ENCODE data around the gene NUDT21. TPM values are rescaled to one million over a fixed set of nuclear protein-coding genes. Genes with fewer than 3 reads are reported as not detected.

Gene NUDT21
- total and polyA plus RNA-seq, 3 donors from 2014 or later = 67.7 to 224 (median 75.3) TPM

- no peaks in the 10 kb centered on the region for H3K9me3 ChIP-seq
- no peaks in the 10 kb centered on the region for H3K36me3 ChIP-seq (ENCODE audit: low read depth, missing control alignments)
- H3K4me3 ChIP-seq = no peak overlapping the region
- no peak overlapping the region for H3K27ac ChIP-seq
- H3K27me3 ChIP-seq = no peaks in the 10 kb centered on the region
- 37 to 51% methylated on average over 5 of the region's 5 CpGs for WGBS, 2 donors
- intact Hi-C loops (cut with DNase I; ENCODE audit: low total_unique reads) = no loop called here
- no peaks in the 10 kb centered on the region for H3K4me1 ChIP-seq
- no peak for DNase-seq
- TF ChIP-seq CTCF (IDR thresholded peaks at IDR 0.05) (no peak), POLR2A (IDR thresholded peaks at IDR 0.05) (no peak)
These were observed 36.8 kb downstream of the NUDT21 start for GRCh38 chr16:56414366-56414765.

- Histone ChIP-seq H3K4me3 (no peak overlapping the region), H3K27me3 (no peaks in the 10 kb centered on the region), H3K36me3 (ENCODE audit: low read depth, missing control alignments) (no peaks in the 10 kb centered on the region), H3K4me1 (no peaks in the 10 kb centered on the region), H3K27ac (no peak overlapping the region), H3K9me3 (no peaks in the 10 kb centered on the region)
- TF ChIP-seq POLR2A (IDR thresholded peaks at IDR 0.05) (no peak), CTCF (IDR thresholded peaks at IDR 0.05) (no peak)
- DNase-seq = no peak
- intact Hi-C loops (cut with DNase I; ENCODE audit: low total_unique reads) = no loop called here
- whole genome bisulfite sequencing, 2 donors = 77 to 87% methylated on average over 5 of the region's 5 CpGs
These were observed 37.8 kb downstream of the NUDT21 start for GRCh38 chr16:56413381-56413780.

- Histone ChIP-seq H3K4me1 (no peaks in the 10 kb centered on the region), H3K9me3 (no peaks in the 10 kb centered on the region), H3K27ac (no peak overlapping the region), H3K27me3 (no peaks in the 10 kb centered on the region), H3K4me3 (no peak overlapping the region), H3K36me3 (ENCODE audit: low read depth, missing control alignments) (no peaks in the 10 kb centered on the region)
- TF ChIP-seq CTCF (IDR thresholded peaks at IDR 0.05) (no peak), POLR2A (IDR thresholded peaks at IDR 0.05) (no peak)
- 68 to 75% methylated on average over 2 of the region's 2 CpGs for WGBS, 2 donors
- intact Hi-C loops (cut with DNase I; ENCODE audit: low total_unique reads) = no loop called here
- DNase-seq = no peak
These were observed 39.5 kb downstream of the NUDT21 start for GRCh38 chr16:56411624-56412023.

- 74 to 83% methylated on average over 5 of the region's 5 CpGs for WGBS, 2 donors
- Histone ChIP-seq H3K27me3 (no peaks in the 10 kb centered on the region), H3K4me3 (no peak overlapping the region), H3K4me1 (no peaks in the 10 kb centered on the region), H3K9me3 (no peaks in the 10 kb centered on the region), H3K36me3 (ENCODE audit: low read depth, missing control alignments) (no peaks in the 10 kb centered on the region), H3K27ac (no peak overlapping the region)
- intact Hi-C loops (cut with DNase I; ENCODE audit: low total_unique reads) = no loop called here
- DNase-seq = no peak
- TF ChIP-seq CTCF (IDR thresholded peaks at IDR 0.05) (no peak), POLR2A (IDR thresholded peaks at IDR 0.05) (no peak)
These were observed 40.0 kb downstream of the NUDT21 start for GRCh38 chr16:56411123-56411522.

GRCh38 chr16:56409195-56409594, 41.9 kb downstream of the NUDT21 start:
- no peak for DNase-seq
- H3K4me1 ChIP-seq = no peaks in the 10 kb centered on the region
- H3K27me3 ChIP-seq = no peaks in the 10 kb centered on the region
- intact Hi-C loops (cut with DNase I; ENCODE audit: low total_unique reads) = no loop called here
- TF ChIP-seq POLR2A (IDR thresholded peaks at IDR 0.05) (no peak), CTCF (IDR thresholded peaks at IDR 0.05) (no peak)
- H3K9me3 ChIP-seq = no peaks in the 10 kb centered on the region
- H3K27ac ChIP-seq = no peak overlapping the region
- no peaks in the 10 kb centered on the region for H3K36me3 ChIP-seq (ENCODE audit: low read depth, missing control alignments)
- no peak overlapping the region for H3K4me3 ChIP-seq
- 91 to 95% methylated on average over 4 of the region's 4 CpGs for WGBS, 2 donors
